SK-N-SH (cell line): ENCODE data around the gene ABLIM2. TPM values are rescaled to one million over a fixed set of nuclear protein-coding genes. Genes with fewer than 3 reads are reported as not detected.

Source experiments
- CTCF ChIA-PET: fragments of 300-600, 350-600 bp; formaldehyde crosslinking; extraction: SDS; loops from one replicate; lab custom pipeline; 2021; lab: Yijun Ruan, JAX
- POLR2A ChIA-PET: fragments of 350-600 bp; sonication (Branson Sonifier 250); formaldehyde crosslinking; extraction: SDS; loops from one replicate; lab custom pipeline; 2020; ENCODE audit warnings: antibody characterized with exemption, inconsistent platforms; lab: Yijun Ruan, JAX
- DNase-seq: peaks from one replicate; pipeline ENCODE4 v3.0.0; 2012
- H2AFZ ChIP-seq: fragments of 200-600 bp; sonication (generic); 2 replicates; pipeline ENCODE4 v1.8.1; 2016; ENCODE audit warnings: antibody characterized with exemption, mild to moderate bottlenecking, low read depth
- H3F3A ChIP-seq: fragments of 200-600 bp; sonication (generic); replicated peaks from 2 replicates; pipeline ENCODE3; 2016; ENCODE audit warnings: antibody characterized with exemption, mild to moderate bottlenecking; ENCODE audit not compliant: insufficient read depth
- H3K27ac ChIP-seq, 2 experiments: fragments of 200-500 bp in 1 of 2; fragments of 200-600 bp in 1 of 2; sonication (Bioruptor generic) in 1 of 2; sonication (generic), shearing (Covaris generic) in 1 of 2; 2 replicates each; pipeline versions ENCODE4 v1.5.1 to v1.6.1; 2014 to 2016; ENCODE audit warnings: low read depth in 2 of 2, inconsistent platforms in 1 of 2, low read length in 1 of 2, mild to moderate bottlenecking in 1 of 2, mixed read lengths in 1 of 2
- H3K27me3 ChIP-seq: fragments of 200-600 bp; sonication (generic), shearing (Covaris generic); 2 replicates; pipeline ENCODE4 v1.6.1; 2016; ENCODE audit warnings: mixed run types; ENCODE audit not compliant: insufficient read depth
- H3K36me3 ChIP-seq, 2 experiments: fragments of 200-500 bp in 1 of 2; fragments of 200-600 bp in 1 of 2; sonication (Bioruptor generic) in 1 of 2; sonication (generic) in 1 of 2; replicated peaks in 1 of 2; 2 replicates each; pipeline versions ENCODE3 to v1.5.1; 2014 to 2016; ENCODE audit warnings: low read length in 1 of 2, mild to moderate bottlenecking in 1 of 2; ENCODE audit not compliant: insufficient read depth in 2 of 2, control insufficient read depth in 1 of 2
- H3K4me1 ChIP-seq, 2 experiments: fragments of 200-500 bp in 1 of 2; fragments of 200-600 bp in 1 of 2; sonication (Bioruptor generic) in 1 of 2; sonication (generic), shearing (Covaris generic) in 1 of 2; 2 replicates each; pipeline versions ENCODE4 v1.5.1 to v1.6.1; 2014 to 2016; ENCODE audit warnings: low read depth in 1 of 2, low read length in 1 of 2, mixed run types in 1 of 2; ENCODE audit not compliant: insufficient read depth in 2 of 2, control insufficient read depth in 1 of 2
- H3K4me2 ChIP-seq: fragments of 200-600 bp; sonication (generic), shearing (Covaris generic); 2 replicates; pipeline ENCODE4 v1.6.1; 2017; ENCODE audit warnings: mixed run types
- H3K4me3 ChIP-seq, 2 experiments: fragments of 200-500 bp in 1 of 2; fragments of 200-600 bp in 1 of 2; sonication (Bioruptor generic) in 1 of 2; sonication (generic), shearing (Covaris generic) in 1 of 2; 2 replicates each; pipeline versions ENCODE4 v1.5.1 to v1.8.1; 2014 to 2016; ENCODE audit warnings: low read depth in 2 of 2, inconsistent platforms in 1 of 2, low read length in 1 of 2, mild to moderate bottlenecking in 1 of 2, mixed read lengths in 1 of 2, moderate library complexity in 1 of 2
- H3K79me2 ChIP-seq: fragments of 200-600 bp; sonication (generic); 2 replicates; pipeline ENCODE4 v1.8.1; 2017; ENCODE audit warnings: mild to moderate bottlenecking; ENCODE audit not compliant: insufficient read depth
- H3K9ac ChIP-seq: fragments of 200-600 bp; sonication (generic); 2 replicates; pipeline ENCODE4 v1.6.1; 2017; ENCODE audit warnings: mixed run types
- H3K9me2 ChIP-seq: fragments of 200-600 bp; sonication (generic); 2 replicates; pipeline ENCODE4 v1.6.1; 2017; ENCODE audit warnings: mixed run types
- H3K9me3 ChIP-seq: fragments of 200-600 bp; sonication (generic); 2 replicates; pipeline ENCODE4 v1.6.1; 2017; ENCODE audit warnings: mixed run types, mild to moderate bottlenecking, moderate library complexity
- H4K20me1 ChIP-seq: fragments of 200-600 bp; sonication (generic); 2 replicates; pipeline ENCODE4 v1.6.1; 2017; ENCODE audit warnings: mild to moderate bottlenecking, mixed run types; ENCODE audit not compliant: insufficient read depth
- FOSL2 ChIP-seq: IDR thresholded peaks from 2 replicates; pipeline ENCODE4 v1.4.0; 2012; ENCODE audit warnings: low read depth, mild to moderate bottlenecking, moderate library complexity, borderline replicate concordance
- GATA2 ChIP-seq: sonication (generic); formaldehyde crosslinking; IDR thresholded peaks from 2 replicates; pipeline ENCODE4 v1.5.0; 2020; ENCODE audit warnings: mild to moderate bottlenecking, missing genetic modification reagents
- MXI1 ChIP-seq: IDR thresholded peaks from 2 replicates; pipeline ENCODE4 v1.6.1; 2012; ENCODE audit warnings: mild to moderate bottlenecking, low read depth, low read length, improper control_type of control experiment
- NFIC ChIP-seq: IDR thresholded peaks from 2 replicates; pipeline ENCODE4 v1.4.0; 2012; ENCODE audit warnings: borderline replicate concordance
- POLR2AphosphoS5 ChIP-seq: IDR thresholded peaks from 2 replicates; pipeline ENCODE4 v1.6.1; 2012; ENCODE audit warnings: low read depth, low read length
- RAD21 ChIP-seq: IDR thresholded peaks from 2 replicates; pipeline ENCODE4 v1.6.1; 2012; ENCODE audit warnings: mild to moderate bottlenecking, low read length
- RCOR1 ChIP-seq: fragments of 150-350 bp; IDR thresholded peaks from 2 replicates; pipeline ENCODE4 v1.6.1; 2017; ENCODE audit warnings: antibody characterized with exemption, low read length
- RFX5 ChIP-seq: IDR thresholded peaks from 2 replicates; pipeline ENCODE4 v1.6.1; 2012; ENCODE audit warnings: mild to moderate bottlenecking, improper control_type of control experiment, low read length
- TAF1 ChIP-seq: IDR thresholded peaks from 2 replicates; pipeline ENCODE4 v1.6.1; 2012; ENCODE audit warnings: low read depth, mild to moderate bottlenecking, low read length, moderate library complexity, borderline replicate concordance
- TEAD4 ChIP-seq: IDR thresholded peaks from 2 replicates; pipeline ENCODE4 v1.4.0; 2012; ENCODE audit warnings: mild to moderate bottlenecking, borderline replicate concordance; ENCODE audit not compliant: insufficient read depth
- WGBS: methylation state at CpG from one replicate; pipeline ENCODE4 v1.1.6; 2017; ENCODE audit warnings: low lambda C conversion rate; 5-methylcytosine and 5-hydroxymethylcytosine counted together
- polyA plus RNA-seq, 3 experiments: library from polyadenylated mRNA; depleted of rRNA; stranded (reverse); fragments of >200 nt; gene quantifications; 2 replicates each; pipeline ENCODE4 v1.2.3, GENCODE V29; 2012
- TF ChIP-seq, protein P1 (sequence below): IDR thresholded peaks from 2 replicates; pipeline ENCODE4; 2012
- TF ChIP-seq, protein P2 (sequence below): IDR thresholded peaks from 2 replicates; pipeline ENCODE4 v1.4.0; 2012; ENCODE audit warnings: low read depth, borderline replicate concordance
- TF ChIP-seq, protein P3 (sequence below): IDR thresholded peaks from 2 replicates; pipeline ENCODE4 v1.4.0; 2012; ENCODE audit warnings: low read depth, borderline replicate concordance
- TF ChIP-seq, protein P4 (sequence below): fragments of 150-350 bp; IDR thresholded peaks from 2 replicates; pipeline ENCODE4 v1.6.1; 2017; ENCODE audit warnings: antibody characterized with exemption, low read length, low read depth, borderline replicate concordance
- TF ChIP-seq, protein P5 (sequence below): IDR thresholded peaks from 2 replicates; pipeline ENCODE4 v1.4.0; 2012; ENCODE audit warnings: low read depth

The ABLIM2 gene
- polyA plus RNA-seq, 1 of the 3 experiments (the other 2 are of a cell fraction): 0.53 TPM

DNA sequence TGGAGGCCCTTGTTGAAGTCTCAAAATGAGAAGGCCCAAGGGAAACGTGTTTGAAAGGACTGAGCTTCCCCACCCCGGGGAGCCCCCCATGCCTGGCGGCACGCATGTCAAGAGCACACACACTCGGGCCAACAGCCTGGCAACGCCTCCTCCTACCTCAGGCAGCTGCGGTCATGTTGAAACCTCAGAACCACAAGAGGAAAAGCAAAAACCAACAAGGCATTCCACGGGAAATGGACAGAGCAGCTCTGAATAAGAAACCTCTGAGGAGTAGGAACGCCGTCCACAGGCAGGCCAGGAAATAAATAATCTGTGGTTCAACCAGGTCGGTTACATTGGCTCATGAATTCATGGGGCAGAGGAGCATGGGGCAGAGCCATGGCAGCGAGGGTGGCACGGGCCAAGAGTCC lies 123.2 kb downstream of the ABLIM2 start:
- TF ChIP-seq MXI1 (no peak), RFX5 (no peak), NFIC (no peak), GATA2 (CRISPR knock-in tag) (no peak)
- TF ChIP-seq, protein P1, sequence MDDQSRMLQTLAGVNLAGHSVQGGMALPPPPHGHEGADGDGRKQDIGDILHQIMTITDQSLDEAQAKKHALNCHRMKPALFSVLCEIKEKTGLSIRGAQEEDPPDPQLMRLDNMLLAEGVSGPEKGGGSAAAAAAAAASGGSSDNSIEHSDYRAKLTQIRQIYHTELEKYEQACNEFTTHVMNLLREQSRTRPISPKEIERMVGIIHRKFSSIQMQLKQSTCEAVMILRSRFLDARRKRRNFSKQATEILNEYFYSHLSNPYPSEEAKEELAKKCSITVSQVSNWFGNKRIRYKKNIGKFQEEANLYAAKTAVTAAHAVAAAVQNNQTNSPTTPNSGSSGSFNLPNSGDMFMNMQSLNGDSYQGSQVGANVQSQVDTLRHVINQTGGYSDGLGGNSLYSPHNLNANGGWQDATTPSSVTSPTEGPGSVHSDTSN: no peak
- TF ChIP-seq, protein P2, sequence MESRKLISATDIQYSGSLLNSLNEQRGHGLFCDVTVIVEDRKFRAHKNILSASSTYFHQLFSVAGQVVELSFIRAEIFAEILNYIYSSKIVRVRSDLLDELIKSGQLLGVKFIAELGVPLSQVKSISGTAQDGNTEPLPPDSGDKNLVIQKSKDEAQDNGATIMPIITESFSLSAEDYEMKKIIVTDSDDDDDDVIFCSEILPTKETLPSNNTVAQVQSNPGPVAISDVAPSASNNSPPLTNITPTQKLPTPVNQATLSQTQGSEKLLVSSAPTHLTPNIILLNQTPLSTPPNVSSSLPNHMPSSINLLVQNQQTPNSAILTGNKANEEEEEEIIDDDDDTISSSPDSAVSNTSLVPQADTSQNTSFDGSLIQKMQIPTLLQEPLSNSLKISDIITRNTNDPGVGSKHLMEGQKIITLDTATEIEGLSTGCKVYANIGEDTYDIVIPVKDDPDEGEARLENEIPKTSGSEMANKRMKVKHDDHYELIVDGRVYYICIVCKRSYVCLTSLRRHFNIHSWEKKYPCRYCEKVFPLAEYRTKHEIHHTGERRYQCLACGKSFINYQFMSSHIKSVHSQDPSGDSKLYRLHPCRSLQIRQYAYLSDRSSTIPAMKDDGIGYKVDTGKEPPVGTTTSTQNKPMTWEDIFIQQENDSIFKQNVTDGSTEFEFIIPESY: no peak
- TF ChIP-seq, protein P3, sequence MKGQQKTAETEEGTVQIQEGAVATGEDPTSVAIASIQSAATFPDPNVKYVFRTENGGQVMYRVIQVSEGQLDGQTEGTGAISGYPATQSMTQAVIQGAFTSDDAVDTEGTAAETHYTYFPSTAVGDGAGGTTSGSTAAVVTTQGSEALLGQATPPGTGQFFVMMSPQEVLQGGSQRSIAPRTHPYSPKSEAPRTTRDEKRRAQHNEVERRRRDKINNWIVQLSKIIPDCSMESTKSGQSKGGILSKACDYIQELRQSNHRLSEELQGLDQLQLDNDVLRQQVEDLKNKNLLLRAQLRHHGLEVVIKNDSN: no peak
- TF ChIP-seq, protein P4, sequence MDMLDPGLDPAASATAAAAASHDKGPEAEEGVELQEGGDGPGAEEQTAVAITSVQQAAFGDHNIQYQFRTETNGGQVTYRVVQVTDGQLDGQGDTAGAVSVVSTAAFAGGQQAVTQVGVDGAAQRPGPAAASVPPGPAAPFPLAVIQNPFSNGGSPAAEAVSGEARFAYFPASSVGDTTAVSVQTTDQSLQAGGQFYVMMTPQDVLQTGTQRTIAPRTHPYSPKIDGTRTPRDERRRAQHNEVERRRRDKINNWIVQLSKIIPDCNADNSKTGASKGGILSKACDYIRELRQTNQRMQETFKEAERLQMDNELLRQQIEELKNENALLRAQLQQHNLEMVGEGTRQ: no peak
- Histone ChIP-seq H2AFZ (no peak overlapping the region), H3K4me3 (no peak overlapping the region), H3K4me1 (peaks cover 0 to 35% of the 10 kb centered on the region in 2 experiments; a peak in 1 of 4 replicates), H3K9me3 (no peaks in the 10 kb centered on the region), H3K79me2 (no peaks in the 10 kb centered on the region), H4K20me1 (no peaks in the 10 kb centered on the region), H3K27ac (no peak overlapping the region), H3K4me2 (no peak overlapping the region), H3F3A (no peaks in the 10 kb centered on the region), H3K9me2 (no peaks in the 10 kb centered on the region), H3K9ac (no peak overlapping the region), H3K27me3 (peaks cover 7% of the 10 kb centered on the region; the same call in 1 of the 2 replicates), H3K36me3 (no peaks in the 10 kb centered on the region)
- ChIA-PET CTCF (no interaction called here), POLR2A (no interaction called here)
- 66% methylated on average over 13 of the region's 13 CpGs for WGBS
- no peak for DNase-seq

DNA sequence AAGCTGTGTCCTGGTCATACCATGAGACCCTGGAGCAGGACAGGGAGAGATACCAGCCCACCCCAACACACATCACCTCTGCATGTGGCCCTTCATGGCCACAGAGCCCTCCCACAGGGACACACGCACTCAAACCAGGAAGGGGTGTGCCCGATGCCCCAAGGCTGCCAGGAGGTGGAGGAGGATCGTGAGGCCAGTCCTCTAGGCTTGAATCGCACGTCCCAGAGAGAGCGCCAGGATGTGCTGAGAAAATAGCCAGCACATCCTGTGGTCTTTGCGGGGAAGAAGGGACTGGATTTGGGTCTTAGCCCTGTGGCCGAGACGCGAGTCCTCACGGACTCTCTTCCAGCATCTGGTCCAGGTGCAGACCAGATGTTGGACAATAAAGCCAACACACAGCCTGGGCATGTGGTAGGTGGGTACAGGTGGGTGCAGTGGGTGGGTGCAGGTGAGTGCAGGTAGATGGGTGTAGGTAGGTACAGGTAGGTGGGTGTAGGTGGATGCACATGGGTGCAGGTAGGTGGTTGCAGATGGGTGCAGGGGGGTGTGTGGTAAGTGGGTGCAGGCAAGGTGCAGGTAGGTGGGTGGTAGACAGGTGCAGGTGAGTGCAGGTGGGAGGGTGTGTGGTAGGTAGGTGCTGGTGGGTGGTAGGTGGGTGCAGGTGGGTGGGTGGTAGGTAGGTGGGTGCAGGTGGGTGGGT lies 124.6 kb downstream of the ABLIM2 start:
- POLR2A ChIA-PET: no interaction called here
- no peaks in the 10 kb centered on the region for H3K79me2 ChIP-seq
- H3K9ac ChIP-seq: no peak overlapping the region
- H3K4me1 ChIP-seq: peaks cover 0 to 37% of the 10 kb centered on the region in 2 experiments; a peak in 1 of 4 replicates
- no peak overlapping the region for H3K27ac ChIP-seq
- H3K4me3 ChIP-seq: no peak overlapping the region
- no peak for DNase-seq
- H3K9me3 ChIP-seq: no peaks in the 10 kb centered on the region
- no peak overlapping the region for H3K4me2 ChIP-seq
- WGBS: 85% methylated on average over 11 of the region's 11 CpGs
- H2AFZ ChIP-seq: no peak overlapping the region
- CTCF ChIA-PET: interaction anchor here (1.2 kb wide), 1 partner anchor 143 kb away, joined by 3 read pairs; no protein-coding TSS in a partner anchor
- no peaks in the 10 kb centered on the region for H4K20me1 ChIP-seq
- no peaks in the 10 kb centered on the region for H3F3A ChIP-seq
- no peak for TF ChIP-seq POLR2AphosphoS5
- TF ChIP-seq, protein P2: no peak
- TF ChIP-seq RAD21: no peak
- TF ChIP-seq, protein P5, sequence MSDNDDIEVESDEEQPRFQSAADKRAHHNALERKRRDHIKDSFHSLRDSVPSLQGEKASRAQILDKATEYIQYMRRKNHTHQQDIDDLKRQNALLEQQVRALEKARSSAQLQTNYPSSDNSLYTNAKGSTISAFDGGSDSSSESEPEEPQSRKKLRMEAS: no peak
- TF ChIP-seq MXI1: no peak
- no peak for TF ChIP-seq TEAD4
- TF ChIP-seq TAF1: no peak
- TF ChIP-seq RCOR1: no peak
- no peak for TF ChIP-seq FOSL2
- peaks cover 6% of the 10 kb centered on the region; the same call in 1 of the 2 replicates for H3K27me3 ChIP-seq
- no peaks in the 10 kb centered on the region for H3K9me2 ChIP-seq
- no peaks in the 10 kb centered on the region for H3K36me3 ChIP-seq
